IPS-20b (cell line): ENCODE results near the gene PLEKHG3.

Experiments
- H3K27ac ChIP-seq: one replicate; pipeline ENCODE4 v1.5.1; 2013; ENCODE audit warnings: low read length
- H3K27me3 ChIP-seq: 2 replicates; pipeline ENCODE4 v1.6.1; 2013; ENCODE audit warnings: mild to moderate bottlenecking, low read length, inconsistent platforms; ENCODE audit not compliant: insufficient read depth
- H3K36me3 ChIP-seq: 2 replicates; pipeline ENCODE4 v1.6.1; 2013; ENCODE audit warnings: low read depth, mild to moderate bottlenecking, inconsistent platforms, low read length, moderate library complexity; ENCODE audit not compliant: insufficient read depth
- H3K4me1 ChIP-seq: 2 replicates; pipeline ENCODE4 v1.6.1; 2013; ENCODE audit warnings: mild to moderate bottlenecking, control low read depth, inconsistent platforms, low read length, moderate library complexity; ENCODE audit not compliant: insufficient read depth
- H3K4me3 ChIP-seq: 2 replicates; pipeline ENCODE4 v1.5.1; 2013; ENCODE audit warnings: mild to moderate bottlenecking, low read length, inconsistent platforms
- H3K9ac ChIP-seq: 2 replicates; pipeline ENCODE4 v1.6.1; 2013; ENCODE audit warnings: low read depth, mild to moderate bottlenecking, inconsistent platforms, low read length, moderate library complexity
- H3K9me3 ChIP-seq: 2 replicates; pipeline ENCODE4 v1.6.1; 2013; ENCODE audit warnings: mild to moderate bottlenecking, low read depth, low read length, inconsistent platforms; ENCODE audit not compliant: insufficient read depth

PLEKHG3 gene

GRCh38 chr14:64770751-64771150, 66.5 kb downstream of the PLEKHG3 start:
- H3K36me3 ChIP-seq = no peaks in the 10 kb centered on the region
- H3K9me3 ChIP-seq = no peaks in the 10 kb centered on the region
- H3K9ac ChIP-seq = no peak overlapping the region
- no peak overlapping the region for H3K27ac ChIP-seq
- no peak overlapping the region for H3K4me3 ChIP-seq
- H3K4me1 ChIP-seq = peaks cover 10% of the 10 kb centered on the region
- H3K27me3 ChIP-seq = no peaks in the 10 kb centered on the region; the same call in 1 of the 2 replicates

GRCh38 chr14:64771161-64771560, 66.9 kb downstream of the PLEKHG3 start:
- Histone ChIP-seq H3K36me3 (no peaks in the 10 kb centered on the region), H3K4me1 (peaks cover 10% of the 10 kb centered on the region), H3K27me3 (no peaks in the 10 kb centered on the region; the same call in 1 of the 2 replicates), H3K9ac (no peak overlapping the region), H3K27ac (no peak overlapping the region), H3K4me3 (no peak overlapping the region), H3K9me3 (no peaks in the 10 kb centered on the region)

- Histone ChIP-seq H3K9me3 (no peaks in the 10 kb centered on the region), H3K27me3 (no peaks in the 10 kb centered on the region), H3K36me3 (no peaks in the 10 kb centered on the region), H3K9ac (no peak overlapping the region), H3K4me1 (peaks cover 4% of the 10 kb centered on the region; the same call in 1 of the 2 replicates), H3K4me3 (no peak overlapping the region), H3K27ac (no peak overlapping the region)
These were observed 68.2 kb downstream of the PLEKHG3 start for GRCh38 chr14:64772397-64772950.

DNA sequence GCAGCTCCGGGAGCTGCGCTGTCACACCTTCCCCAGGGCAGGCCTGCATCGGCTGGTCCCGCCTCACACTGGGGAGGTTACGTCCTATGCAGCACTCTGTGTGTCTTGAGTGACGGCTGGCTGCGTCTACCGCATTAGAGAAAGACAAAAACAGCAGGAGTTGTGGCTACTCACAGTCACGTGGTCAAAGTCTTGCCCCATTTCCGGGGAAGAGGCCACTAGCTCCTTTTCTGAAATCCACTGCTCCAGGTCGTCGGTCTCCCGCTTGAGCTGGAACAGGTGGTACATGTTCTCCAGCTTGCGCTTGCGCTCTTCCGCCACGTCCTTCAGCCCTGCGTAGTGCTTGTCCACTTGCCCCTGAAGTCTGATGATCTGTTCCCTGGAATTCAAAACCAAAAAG, 68.8 kb downstream of the PLEKHG3 start:
- Histone ChIP-seq H3K36me3 (no peaks in the 10 kb centered on the region), H3K4me1 (no peaks in the 10 kb centered on the region), H3K9ac (no peak overlapping the region), H3K9me3 (no peaks in the 10 kb centered on the region), H3K27ac (no peak overlapping the region), H3K27me3 (no peaks in the 10 kb centered on the region), H3K4me3 (no peak overlapping the region)

DNA sequence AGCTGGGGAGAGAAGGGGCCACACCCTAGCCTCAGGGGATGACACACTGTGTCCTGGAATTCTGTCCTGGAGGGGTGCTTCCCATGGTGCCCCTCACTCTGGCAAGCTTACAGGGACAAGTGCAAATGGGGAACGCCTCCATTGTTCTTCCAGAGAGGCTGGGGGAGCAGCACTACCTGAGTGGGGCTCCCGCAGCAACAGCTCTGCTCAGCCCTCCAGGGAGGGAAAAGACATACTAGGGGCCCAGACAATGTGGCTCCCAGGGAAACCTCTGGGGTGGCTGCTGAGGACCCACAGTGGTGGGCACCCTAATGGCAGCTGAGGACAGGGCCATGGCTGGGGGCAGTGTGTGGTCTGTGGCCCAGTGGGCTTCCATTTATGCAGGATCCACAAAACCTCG, 69.4 kb downstream of the PLEKHG3 start:
- H3K4me1 ChIP-seq = no peaks in the 10 kb centered on the region
- H3K27me3 ChIP-seq = no peaks in the 10 kb centered on the region
- no peak overlapping the region for H3K27ac ChIP-seq
- H3K4me3 ChIP-seq = no peak overlapping the region
- H3K9me3 ChIP-seq = no peaks in the 10 kb centered on the region
- H3K36me3 ChIP-seq = no peaks in the 10 kb centered on the region
- H3K9ac ChIP-seq = no peak overlapping the region

- no peak overlapping the region for H3K9ac ChIP-seq
- no peak overlapping the region for H3K27ac ChIP-seq
- H3K4me3 ChIP-seq = no peak overlapping the region
- H3K9me3 ChIP-seq = no peaks in the 10 kb centered on the region
- H3K27me3 ChIP-seq = no peaks in the 10 kb centered on the region
- H3K36me3 ChIP-seq = no peaks in the 10 kb centered on the region
- H3K4me1 ChIP-seq = no peaks in the 10 kb centered on the region
These were observed 70.0 kb downstream of the PLEKHG3 start for GRCh38 chr14:64774272-64774671.

- no peaks in the 10 kb centered on the region for H3K9me3 ChIP-seq
These were observed 71.0 kb downstream of the PLEKHG3 start for GRCh38 chr14:64775081-64775777.

DNA sequence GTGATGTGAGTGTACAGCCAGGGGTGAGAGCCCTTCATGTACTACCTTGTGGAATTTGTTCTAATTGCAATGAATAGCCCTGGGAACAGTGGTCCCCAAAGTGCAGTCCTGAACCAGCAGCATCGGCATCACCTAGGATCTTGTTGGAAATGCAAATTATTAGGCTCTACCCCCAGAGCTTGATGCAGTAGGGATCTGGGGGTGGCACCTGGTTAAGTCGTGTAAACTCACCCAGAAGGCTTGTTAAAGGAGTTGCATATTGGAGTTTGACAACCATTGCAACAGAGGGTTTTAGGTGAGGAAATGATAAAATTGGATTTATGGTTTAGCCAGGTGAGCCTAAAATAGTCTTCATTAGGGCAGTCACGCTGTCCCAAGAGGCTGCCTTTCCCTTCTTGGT, 73.2 kb downstream of the PLEKHG3 start:
- H3K4me3 ChIP-seq = no peak overlapping the region
- H3K36me3 ChIP-seq = no peaks in the 10 kb centered on the region
- no peak overlapping the region for H3K27ac ChIP-seq
- no peaks in the 10 kb centered on the region for H3K4me1 ChIP-seq
- H3K27me3 ChIP-seq = no peaks in the 10 kb centered on the region
- H3K9ac ChIP-seq = no peak overlapping the region
- H3K9me3 ChIP-seq = no peaks in the 10 kb centered on the region

More at GRCh38 chr14:64775081-64775777, 71.0 kb downstream of the PLEKHG3 start:
- no peak overlapping the region for H3K9ac ChIP-seq
- H3K27ac ChIP-seq = no peak overlapping the region
- H3K4me3 ChIP-seq = no peak overlapping the region
- no peaks in the 10 kb centered on the region for H3K4me1 ChIP-seq
- H3K36me3 ChIP-seq = no peaks in the 10 kb centered on the region
- no peaks in the 10 kb centered on the region for H3K27me3 ChIP-seq

- Histone ChIP-seq H3K27me3 (no peaks in the 10 kb centered on the region), H3K4me3 (no peak overlapping the region), H3K4me1 (no peaks in the 10 kb centered on the region), H3K36me3 (no peaks in the 10 kb centered on the region), H3K9ac (no peak overlapping the region), H3K27ac (no peak overlapping the region), H3K9me3 (no peaks in the 10 kb centered on the region)
These were observed 74.0 kb downstream of the PLEKHG3 start for GRCh38 chr14:64778104-64778754.

DNA sequence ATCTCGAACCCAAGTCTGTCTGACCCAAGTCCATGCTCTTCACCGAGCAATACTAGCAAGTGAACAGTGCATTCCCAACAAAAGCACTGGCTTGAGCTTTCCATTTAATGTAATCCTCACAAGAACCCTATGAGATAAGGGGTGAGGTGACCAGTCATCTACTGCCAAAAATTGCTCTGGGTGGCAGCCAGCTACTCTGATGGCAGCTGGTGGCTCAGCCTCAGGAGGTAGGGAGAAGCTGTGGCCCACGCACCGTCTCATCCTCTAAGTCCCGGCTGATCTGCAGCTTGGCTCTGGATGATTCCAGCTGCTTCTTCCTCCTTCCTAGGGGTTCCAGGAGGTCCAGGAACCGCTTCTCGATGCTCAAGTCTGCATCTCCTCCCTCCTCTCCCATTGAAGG, 75.2 kb downstream of the PLEKHG3 start:
- H3K27me3 ChIP-seq = no peaks in the 10 kb centered on the region
- H3K4me1 ChIP-seq = no peaks in the 10 kb centered on the region
- H3K36me3 ChIP-seq = no peaks in the 10 kb centered on the region
- H3K4me3 ChIP-seq = no peak overlapping the region
- no peak overlapping the region for H3K9ac ChIP-seq
- H3K27ac ChIP-seq = no peak overlapping the region
- H3K9me3 ChIP-seq = no peaks in the 10 kb centered on the region

GRCh38 chr14:64782196-64782595, 78.0 kb downstream of the PLEKHG3 start:
- Histone ChIP-seq H3K4me1 (no peaks in the 10 kb centered on the region), H3K36me3 (no peaks in the 10 kb centered on the region), H3K9ac (no peak overlapping the region), H3K4me3 (no peak overlapping the region), H3K9me3 (no peaks in the 10 kb centered on the region), H3K27ac (no peak overlapping the region), H3K27me3 (no peaks in the 10 kb centered on the region)

DNA sequence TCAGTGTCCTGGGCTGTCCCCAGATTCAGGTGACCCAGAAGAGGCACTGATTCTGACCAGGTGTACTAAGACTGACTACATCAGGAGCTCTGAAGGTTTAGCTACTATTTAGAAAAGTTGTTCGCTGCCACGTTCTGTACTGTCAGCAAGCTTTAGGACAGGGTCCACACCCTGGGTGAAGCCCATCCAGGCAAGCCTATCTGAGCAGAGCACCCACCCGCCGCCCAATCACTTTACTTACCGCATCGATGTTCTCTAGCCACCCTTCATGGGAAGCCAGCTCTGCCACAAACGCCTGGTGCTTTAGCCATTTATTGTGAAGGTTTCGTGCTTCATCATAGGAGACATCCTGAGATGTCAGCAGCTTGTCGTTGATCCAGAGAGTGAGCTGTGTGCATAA, 79.8 kb downstream of the PLEKHG3 start:
- H3K9ac ChIP-seq = no peak overlapping the region

More for the DNA sequence above, 79.8 kb downstream of the PLEKHG3 start:
- Histone ChIP-seq H3K4me3 (no peak overlapping the region), H3K9me3 (no peaks in the 10 kb centered on the region), H3K27me3 (no peaks in the 10 kb centered on the region), H3K4me1 (no peaks in the 10 kb centered on the region), H3K36me3 (no peaks in the 10 kb centered on the region), H3K27ac (no peak overlapping the region)
